HG03139 (cell line): ENCODE measurements around the gene OR10A3.

ENCODE experiments used
- ATAC-seq: cut with Tn5 transposase; IDR thresholded peaks from one replicate; pipeline ENCODE4 v1.9.1; 2021; ENCODE audit not compliant: unreplicated experiment

Gene OR10A3

DNA sequence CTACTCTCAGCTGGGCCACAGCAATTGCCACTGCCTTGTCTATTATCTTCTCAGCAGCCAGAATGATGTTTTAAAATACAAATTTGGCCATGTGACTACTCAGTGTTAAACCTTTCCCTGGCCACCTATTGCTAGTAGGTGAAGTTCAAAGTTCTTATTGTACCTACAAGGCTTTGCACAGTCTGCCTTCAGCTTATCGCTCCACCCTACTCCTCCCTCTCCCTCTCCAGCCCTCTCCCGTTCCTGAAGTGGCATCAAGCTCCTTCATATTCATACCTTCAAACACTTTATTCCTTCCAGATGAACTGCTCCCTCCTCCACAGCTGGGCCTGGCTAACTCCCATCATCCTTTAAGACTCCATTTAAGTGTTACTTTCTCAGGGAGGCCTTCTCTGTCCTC lies 47.7 kb downstream of the OR10A3 start:
- no peak for ATAC-seq

DNA sequence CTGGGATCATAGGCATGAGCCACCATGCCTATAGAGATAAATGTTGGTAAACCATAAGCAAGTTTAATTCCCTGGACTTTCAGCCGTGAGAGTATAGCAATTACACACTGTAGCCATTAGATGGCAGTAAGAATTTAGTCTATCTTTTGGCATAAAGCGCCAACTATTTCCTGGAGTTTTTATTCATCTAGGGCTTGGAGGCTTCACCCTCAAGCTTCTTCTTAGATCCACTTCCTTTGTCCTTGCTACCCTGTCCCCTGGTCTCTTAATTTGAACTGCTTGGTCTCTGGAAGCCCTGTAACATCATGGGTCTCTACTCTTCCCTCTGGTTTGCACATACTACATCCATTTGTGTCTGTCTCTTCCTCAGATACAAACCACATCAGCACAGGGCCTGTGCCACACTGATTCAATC lies 48.7 kb downstream of the OR10A3 start:
- ATAC-seq, result peak; percentile 56

DNA sequence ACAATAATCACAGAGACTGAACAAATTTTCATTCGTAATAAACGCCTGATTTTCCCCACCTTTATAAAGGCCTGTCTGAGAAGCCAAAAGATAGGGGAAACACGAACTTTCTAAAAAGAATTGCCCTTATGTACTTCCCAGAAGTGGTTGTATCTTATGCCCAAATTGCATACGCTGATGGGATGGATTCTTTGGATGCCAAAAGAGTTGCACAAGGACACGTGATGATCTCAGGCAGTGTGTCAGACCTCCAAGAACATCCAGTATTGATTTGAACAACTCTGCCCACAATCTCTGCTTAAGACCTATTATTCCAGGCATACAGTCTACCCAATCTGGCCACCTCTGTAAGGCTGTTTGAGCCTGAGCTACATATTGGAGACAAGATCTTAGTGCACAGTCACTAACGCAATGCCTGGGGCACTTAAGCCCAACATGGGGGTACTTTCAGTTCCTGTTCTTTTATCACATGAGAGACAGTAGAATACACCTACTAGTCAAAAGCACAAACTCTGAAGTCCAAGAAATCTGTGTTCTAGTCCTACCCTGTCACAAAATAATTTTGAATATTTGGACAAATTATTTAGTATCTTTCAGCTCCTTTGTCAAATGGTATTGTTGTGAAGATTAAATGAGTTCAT lies 49.3 kb downstream of the OR10A3 start:
- ATAC-seq, result peak; percentile 43

DNA sequence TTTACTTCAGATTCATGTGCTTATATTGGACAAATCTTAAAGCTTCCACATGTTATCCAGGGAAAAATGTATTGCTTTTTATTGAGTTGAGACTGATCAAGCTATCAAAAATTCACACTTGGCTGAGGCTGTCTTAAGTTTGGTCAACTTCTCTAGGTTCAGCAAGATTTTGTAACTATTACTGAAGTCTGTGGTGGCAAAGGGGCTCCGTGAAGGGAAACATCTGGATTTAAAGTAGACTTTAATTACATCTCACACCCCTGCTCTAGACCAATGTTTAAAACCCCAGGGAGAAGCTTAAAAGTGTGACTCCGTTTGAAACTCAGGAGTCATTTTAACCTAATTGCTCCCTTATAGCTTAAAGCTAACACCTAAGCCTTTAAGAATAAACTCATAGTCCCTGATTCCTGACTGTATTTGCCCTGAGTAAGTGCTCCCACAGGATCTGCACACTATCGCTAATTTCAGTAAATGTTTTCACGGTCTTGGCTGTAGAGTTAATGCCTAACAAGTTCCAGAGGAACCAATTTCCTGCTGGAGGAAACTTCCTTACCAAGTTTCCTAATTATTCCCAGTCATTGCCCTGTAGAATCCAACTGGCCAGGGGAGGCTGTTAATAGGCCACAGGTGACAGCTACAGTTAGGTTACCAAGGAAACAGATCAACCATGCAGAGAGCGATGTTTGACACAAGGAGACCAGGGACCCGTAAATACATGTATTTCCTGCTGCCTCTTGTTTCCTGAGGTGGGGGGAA lies 50.9 kb downstream of the OR10A3 start:
- ATAC-seq, result no peak

DNA sequence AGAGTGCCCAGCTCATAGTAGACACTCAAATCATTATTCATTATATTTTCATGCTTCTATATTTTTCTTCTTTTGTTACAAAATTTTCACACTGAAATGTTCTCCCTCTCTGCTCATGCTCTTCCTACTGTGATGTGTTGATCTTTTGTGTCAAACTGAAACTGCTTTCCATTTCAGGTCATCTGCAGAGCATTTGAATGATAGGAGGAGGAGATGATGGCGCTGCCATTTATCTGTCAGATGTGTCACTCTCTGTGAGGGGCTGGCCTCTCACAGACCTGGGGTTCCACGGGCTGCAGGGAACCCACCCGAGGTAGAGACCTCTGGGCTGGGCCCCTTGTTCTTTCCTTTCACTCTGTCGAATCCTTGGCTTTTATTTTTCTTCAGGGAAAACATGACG lies 51.5 kb downstream of the OR10A3 start:
- no peak for ATAC-seq
